Stimulated activated CD4-positive, alpha-beta T cell treated with anti-CD3 and anti-CD28 coated beads, Interleukin-1b, Interleukin-23, amount 100 ng/mL, for 4 hours (primary cell): ENCODE measurements around the gene PFAS.
"Not testable (repeated sequence)": the region's sequence is repeated elsewhere in the genome, so short reads cannot be mapped to it uniquely, and the experiment has no call there.

Experiments used
- DNase-seq, 2 donors: peaks; one replicate each; pipeline ENCODE4 v3.0.0-alpha.2; 2020; ENCODE audit warnings: low read depth in 2 of 2

The PFAS gene, protein sequence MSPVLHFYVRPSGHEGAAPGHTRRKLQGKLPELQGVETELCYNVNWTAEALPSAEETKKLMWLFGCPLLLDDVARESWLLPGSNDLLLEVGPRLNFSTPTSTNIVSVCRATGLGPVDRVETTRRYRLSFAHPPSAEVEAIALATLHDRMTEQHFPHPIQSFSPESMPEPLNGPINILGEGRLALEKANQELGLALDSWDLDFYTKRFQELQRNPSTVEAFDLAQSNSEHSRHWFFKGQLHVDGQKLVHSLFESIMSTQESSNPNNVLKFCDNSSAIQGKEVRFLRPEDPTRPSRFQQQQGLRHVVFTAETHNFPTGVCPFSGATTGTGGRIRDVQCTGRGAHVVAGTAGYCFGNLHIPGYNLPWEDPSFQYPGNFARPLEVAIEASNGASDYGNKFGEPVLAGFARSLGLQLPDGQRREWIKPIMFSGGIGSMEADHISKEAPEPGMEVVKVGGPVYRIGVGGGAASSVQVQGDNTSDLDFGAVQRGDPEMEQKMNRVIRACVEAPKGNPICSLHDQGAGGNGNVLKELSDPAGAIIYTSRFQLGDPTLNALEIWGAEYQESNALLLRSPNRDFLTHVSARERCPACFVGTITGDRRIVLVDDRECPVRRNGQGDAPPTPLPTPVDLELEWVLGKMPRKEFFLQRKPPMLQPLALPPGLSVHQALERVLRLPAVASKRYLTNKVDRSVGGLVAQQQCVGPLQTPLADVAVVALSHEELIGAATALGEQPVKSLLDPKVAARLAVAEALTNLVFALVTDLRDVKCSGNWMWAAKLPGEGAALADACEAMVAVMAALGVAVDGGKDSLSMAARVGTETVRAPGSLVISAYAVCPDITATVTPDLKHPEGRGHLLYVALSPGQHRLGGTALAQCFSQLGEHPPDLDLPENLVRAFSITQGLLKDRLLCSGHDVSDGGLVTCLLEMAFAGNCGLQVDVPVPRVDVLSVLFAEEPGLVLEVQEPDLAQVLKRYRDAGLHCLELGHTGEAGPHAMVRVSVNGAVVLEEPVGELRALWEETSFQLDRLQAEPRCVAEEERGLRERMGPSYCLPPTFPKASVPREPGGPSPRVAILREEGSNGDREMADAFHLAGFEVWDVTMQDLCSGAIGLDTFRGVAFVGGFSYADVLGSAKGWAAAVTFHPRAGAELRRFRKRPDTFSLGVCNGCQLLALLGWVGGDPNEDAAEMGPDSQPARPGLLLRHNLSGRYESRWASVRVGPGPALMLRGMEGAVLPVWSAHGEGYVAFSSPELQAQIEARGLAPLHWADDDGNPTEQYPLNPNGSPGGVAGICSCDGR (N-terminal part only)

DNA sequence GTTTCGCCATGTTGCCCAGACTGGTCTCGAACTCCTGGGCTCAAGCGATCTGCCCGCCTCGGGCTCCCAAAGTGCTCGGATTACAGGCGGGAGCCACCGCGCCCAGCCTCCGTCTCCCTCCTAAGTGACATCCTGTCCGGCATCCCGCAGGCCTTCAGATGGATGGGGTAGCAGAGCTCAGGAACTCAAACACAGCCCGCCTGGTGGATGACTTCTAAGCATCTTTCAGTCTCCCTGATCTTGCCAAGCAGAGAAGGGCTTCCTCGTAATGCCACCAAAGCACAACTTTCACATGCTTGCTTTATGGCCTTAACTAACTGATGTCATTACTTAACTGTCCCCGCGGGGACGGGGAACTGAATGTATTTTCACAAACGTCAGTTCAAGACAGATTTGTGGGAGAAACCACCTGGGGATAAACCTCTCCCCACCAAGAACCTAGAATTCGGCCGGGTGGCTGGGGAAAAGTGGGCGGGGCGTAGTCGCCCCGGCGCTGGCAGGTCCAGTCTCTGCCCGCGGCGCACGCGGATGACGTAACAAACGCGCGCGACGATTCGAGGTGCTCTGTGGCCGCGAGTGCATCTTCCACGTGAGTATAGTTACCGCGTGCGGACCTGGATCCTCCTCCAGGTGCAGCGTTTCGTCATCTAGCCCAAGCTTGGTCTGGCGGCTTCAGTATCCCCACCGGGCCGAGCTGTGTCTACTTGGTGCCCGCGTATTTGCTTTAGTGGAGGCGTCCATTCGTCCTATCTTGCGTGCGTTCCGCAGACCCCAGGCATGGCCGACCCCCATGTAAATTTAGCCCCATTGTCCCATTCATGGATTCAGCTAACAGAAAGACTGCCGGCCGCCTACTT lies at the start of gene PFAS:
PFAS (plus strand) TSS at position 539 of the 857 bp plus-strand sequence. CDS start 4,649 bp downstream, outside the sequence.
- DNase-seq = peak; percentile 94 to 98

DNA sequence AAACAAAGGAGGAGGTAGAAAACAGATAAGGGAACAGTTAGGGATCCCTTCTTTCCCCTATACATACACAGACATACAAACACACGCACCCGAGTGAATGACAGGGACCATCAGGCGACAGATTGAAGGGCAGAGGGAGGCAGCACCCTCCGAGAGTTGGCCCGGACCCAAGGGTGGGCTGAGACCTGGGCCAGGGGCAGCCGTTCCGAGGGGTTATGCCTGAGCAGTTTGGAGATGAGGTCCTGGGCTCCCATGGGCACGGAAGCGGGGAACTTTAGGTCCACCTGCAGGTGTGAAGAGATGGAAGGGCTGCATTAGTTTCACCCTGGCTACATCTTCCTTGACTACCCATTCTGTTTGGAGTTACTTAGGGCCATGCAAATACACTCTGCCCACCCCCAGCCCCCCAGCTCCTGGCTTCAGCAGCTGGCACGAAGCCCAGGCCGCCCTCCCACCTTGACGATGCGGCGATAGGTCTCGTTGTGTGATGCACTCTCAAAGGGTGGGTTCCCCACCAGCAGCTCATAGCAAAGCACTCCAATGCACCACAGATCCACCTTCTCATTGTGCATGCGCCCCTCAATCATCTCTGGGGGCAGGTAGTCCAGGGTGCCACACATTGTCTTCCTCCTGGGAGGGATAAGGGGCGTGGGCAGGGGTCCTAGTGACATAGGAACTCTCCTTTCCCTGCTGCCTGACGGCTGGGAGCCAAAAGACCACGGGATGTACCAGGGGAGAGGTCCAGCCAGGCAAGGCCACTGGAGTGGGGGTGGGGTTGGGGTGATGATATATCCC lies 44.1 kb upstream of the PFAS start:
- no peak for DNase-seq

DNA sequence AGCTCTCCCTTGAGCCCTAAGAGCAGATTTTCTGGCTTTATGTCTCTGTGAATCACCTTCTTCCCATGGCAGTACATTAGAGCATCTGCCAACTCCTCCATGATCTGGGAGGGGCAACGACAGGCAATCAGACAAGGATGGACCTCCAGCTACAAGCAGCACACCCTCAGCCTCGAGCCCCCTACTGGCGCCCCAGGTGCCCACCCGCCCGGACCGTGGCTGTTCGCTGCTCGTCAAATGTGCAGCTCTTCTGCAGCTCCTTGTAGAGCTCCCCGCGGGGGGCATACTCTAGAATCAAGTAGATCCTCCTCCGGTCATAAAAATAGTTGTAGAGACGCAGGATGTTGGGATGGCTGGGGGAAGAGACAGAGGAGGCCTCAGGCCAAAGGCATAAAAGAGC lies 42.6 kb upstream of the PFAS start:
- DNase-seq = no peak

DNA sequence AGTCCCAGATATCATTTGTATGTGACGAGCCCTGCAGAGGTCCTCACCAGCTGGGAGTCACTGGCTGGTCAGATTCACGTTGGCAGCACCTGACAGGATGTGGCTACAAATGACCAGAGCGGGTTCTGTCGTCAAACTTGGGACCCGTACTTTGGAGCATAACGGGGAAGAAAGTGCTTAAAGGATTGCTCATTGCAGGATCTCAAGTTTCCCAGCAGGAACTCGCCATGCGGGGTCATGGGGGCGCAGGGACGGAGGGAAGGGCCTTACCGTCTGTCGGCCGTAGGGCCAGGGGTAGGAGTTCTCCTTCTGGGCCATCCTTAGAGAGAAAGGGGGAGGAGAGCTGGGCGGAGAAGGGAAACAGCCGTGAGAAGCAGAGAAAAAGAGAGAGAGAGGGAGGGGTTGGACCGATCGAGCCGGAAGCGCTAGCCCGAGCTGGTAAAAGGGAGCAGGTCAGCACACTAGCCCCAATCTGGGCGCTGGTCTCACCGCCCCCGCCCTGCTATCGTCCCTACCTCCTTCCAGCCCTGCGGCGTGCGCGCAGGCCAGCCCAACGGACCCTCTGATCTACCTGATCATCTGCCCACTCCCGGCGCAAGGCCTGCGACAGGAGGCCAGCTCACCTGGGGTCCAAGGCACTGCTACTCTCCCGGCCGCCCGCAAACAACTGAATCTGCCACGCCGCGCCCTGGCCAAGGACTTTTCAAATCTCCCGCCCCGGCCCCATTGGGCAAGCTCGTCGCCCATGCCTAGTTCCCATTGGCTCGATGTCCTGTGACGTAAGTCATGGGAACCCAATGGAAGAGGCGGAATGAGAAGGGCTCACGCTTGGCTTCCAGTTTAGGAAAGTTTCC lies 39.0 kb upstream of the PFAS start, which contains the start of gene AURKB:
AURKB (minus strand) TSS at position 669 of the 854 bp plus-strand sequence; CDS start at position 318, 351 bp downstream.
- peak; percentile 82 to 87 for DNase-seq

DNA sequence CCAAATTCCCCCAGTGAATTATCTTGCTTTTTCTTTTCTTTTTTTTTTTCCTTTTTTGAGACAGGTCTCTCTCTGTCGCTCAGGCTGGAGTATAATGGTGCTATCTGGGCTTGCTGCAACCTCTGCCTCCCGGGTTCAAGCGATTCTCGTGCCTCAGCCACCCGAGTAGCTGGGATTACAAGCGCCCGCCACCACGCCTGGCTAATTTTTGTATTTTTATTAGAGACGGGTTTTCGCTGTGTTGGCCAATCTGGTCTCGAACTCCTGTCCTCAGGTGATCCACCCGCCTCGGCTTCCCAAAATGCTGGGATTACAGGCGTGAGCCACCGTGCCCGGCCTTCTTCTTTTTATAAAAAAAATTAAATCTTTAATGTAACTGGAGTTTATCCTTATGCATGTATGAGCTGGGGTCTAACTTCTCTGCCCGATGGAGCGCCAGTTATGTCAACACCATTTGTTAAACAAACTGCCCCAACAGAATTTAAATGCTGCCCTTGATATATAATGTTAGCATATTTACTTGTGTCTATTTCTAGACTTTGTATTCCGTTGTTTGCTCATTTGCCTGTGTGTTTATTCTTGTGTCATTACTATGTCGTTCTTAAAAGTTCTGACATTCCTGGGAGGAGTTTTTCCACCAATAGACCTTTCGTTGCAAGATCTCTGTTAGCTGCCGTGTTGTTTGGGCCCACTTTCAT lies 38.2 kb upstream of the PFAS start:
- no peak for DNase-seq

DNA sequence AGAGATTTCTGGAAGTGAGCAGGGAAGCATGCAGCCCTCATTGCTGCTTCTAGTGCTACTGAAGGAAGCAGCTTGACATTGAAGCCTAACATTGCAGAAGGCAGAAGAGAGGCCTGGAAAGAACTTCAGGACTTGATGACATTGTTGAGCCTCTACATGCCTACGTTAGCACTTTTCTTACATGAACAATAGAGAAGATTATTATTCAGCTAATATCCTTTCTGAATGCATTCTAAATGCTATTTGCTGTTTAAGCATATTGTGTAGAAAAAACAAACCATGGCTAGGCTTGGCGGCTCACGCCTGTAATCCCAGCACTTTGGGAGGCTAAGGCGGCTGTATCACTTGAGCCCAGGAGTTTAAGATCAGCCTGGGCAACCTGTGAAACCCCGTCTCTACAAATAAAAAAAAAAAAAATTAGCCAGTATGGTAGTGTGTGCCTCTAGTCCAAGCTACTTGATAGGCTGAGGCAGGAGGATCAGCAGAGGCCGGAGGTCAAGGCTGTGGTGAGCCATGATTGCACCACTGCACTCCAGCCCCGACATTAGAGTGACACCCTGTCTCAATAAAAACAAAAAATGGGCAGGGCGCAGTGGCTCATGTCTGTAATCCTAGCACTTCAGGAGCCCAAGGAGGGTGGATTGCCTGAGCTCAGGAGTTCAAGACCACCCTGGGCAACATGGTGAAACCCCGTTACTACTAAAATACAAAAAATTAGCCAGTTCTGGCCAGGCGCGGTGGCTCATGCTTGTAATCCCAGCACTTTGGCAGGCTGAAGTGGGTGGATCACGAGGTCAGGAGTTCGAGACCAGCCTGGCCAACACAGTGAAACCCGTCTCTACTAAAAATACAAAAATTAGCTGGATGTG lies 36.5 kb upstream of the PFAS start:
- no peak for DNase-seq

DNA sequence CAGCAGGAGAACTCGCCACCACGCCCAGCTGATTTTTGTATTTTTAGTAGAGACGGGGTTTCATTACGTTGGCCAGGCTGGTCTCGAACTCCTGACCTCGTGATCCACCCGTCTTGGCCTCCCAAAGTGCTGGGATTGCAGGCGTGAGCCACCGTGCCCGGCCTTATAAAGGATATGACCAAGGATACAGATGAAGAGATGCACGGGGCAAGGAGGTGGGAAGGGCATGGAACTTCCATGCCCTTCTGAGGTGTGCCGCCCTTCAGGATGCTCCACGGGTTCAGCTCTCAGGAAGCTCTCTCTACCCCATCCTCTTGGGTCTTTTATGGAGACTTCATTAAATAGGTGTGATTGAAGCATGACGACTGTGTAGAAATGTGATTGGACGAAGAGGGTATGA lies 35.1 kb upstream of the PFAS start:
- DNase-seq = not testable (repeated sequence)

DNA sequence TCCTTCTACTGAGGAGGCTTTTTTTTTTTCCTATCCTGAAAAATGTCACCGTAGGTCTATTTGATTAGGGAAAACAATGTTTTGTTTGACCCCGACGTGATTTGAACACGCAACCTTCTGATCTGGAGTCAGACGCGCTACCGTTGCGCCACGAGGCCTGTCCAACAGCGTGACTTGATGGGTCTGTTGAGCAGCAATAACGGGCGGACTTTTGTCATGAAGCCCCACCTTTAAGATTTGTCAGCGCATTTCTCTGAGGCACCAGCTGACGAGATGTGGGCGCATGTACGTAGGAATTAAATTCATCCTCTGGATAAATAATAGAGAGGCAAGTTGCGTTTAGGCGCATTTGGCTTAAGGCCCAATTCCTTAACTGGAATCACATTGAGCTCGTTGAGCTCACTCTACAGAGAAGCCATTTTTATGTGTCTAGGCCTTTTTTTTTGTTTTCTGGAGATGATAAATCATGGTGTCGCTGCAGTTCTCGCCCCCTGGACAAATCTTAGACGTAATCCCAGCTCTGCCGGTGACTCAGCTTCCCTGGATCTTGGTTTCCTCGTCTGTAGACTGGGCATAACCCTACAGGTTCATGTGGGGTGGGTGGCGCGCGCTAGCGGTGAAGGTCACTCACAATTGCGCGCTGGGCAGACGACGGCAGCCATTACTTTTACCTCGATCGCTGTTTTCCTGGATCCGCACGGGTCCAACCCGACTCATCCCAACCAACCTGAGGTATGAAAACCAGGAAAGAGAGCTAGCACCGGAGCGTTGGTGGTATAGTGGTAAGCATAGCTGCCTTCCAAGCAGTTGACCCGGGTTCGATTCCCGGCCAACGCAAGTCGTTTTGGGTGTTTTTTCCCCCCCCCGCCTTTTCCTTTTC lies 28.1 kb upstream of the PFAS start:
- DNase-seq = peak; percentile 90 to 91

DNA sequence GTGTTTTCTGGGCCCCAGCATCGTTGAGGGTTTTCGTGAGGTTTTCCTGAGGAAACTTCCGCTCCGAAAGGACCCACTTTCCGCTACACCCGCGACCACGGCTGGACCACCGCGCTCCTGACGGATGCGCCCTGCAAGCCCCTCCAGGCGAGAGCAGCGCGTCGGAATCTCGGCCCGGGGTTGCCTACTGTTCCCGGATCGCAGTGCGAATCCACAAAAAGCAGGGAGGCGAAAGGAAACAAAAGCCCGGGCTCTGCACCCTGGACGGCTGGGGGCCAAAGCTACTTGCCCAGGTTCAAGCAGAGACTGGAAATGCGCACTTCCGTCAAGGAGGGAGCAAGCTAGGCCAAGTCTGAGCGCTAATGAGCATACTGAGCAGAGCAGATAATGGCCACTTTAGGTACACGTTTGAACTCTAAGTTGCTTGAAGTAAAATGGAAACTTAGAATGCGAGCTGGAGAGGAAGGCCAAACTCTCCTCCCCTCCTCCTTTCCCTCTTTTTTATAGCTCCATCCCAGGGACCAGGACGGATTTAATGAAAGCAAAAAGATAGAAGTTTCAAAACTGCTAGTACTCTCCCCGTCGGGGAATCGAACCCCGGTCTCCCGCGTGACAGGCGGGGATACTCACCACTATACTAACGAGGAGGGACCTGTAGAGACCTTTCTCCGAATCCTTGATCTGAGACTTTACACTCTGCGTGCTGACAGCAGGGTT lies 27.3 kb upstream of the PFAS start:
- DNase-seq = peak; percentile 83 to 96

DNA sequence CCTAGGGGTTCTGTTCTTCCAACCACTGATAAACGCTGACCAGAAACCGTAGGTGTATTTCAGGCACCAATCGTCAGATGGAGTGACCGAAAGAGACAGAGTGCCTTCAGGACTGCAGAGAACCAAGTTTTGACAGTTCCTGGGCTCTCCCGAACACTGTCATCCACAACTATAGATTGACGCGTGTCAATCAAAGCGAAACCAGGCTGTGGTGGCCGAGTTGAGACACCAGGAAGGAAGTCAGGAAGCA lies 26.8 kb upstream of the PFAS start:
- DNase-seq = peak in 1 of 2 donors; percentile 30

DNA sequence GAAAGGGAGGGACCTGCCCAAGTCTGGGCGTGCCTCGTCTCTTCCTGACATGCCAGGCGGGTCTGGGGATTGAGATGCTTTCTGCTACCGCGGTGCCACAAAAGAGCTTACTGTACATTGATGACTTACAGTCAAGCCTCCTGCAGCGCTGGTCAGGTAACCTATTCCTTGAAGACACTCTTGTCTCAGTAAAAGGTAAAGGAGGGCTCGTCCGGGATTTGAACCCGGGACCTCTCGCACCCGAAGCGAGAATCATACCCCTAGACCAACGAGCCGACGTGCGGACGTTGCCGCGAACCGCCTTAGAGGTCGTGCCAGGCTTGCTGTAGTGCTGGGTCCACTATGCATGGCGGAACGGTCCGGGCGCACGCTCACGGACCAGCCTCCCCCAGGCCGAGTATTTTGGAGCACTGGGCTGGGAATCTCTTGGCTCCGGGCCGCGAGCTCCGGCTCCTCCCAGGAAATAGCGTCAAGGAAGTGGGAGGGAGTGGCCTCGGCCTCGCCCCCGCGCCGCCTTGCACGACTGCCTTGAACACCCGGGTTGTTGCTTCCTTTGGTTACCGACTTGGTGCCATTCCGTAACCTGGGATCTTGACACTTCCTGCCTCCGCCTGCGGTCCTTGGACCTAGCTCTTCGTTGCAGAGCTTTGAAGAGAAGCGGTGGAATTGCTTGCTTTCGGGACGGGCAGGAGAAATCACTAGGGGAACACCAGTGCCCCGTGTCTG lies 26.3 kb upstream of the PFAS start:
- peak; percentile 89 for DNase-seq

DNA sequence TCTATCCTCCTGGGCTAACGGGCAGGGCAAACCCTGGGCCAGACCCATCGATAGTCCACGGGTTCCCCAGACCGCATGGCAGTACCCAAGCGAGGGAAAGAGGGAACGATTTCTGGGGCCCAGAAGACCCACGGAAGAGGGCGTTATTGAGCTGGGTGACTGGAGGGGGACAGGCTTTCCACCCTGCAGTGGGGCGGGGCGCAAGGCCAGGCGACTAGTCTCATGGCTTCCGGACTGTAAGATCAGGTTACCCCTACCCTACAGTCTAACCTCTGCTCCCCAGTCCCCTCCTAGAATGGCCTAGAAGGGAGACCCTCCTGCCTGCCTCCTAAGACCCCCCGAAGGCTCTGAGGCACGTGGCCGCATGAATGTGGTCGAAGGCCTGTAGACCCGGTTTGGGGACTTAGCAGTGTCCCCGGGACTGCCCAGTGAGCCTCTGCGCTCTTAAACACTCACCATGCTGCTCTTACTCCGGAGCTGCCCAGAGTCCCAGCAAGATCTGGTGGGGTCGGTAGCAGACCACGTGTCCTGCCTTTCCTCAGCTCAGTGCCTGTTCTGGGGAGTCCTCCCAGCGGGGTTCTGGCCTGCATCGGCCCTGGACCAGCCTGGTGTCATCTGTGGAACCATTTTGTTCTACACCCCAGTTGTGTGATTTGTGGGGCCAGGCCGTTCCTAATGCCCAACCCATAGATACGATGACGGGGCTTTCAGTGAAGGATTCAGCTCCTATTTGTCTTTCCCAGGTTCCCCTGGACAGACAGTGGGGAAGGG lies 25.5 kb upstream of the PFAS start:
- peak in 1 of 2 donors; percentile 54 for DNase-seq

DNA sequence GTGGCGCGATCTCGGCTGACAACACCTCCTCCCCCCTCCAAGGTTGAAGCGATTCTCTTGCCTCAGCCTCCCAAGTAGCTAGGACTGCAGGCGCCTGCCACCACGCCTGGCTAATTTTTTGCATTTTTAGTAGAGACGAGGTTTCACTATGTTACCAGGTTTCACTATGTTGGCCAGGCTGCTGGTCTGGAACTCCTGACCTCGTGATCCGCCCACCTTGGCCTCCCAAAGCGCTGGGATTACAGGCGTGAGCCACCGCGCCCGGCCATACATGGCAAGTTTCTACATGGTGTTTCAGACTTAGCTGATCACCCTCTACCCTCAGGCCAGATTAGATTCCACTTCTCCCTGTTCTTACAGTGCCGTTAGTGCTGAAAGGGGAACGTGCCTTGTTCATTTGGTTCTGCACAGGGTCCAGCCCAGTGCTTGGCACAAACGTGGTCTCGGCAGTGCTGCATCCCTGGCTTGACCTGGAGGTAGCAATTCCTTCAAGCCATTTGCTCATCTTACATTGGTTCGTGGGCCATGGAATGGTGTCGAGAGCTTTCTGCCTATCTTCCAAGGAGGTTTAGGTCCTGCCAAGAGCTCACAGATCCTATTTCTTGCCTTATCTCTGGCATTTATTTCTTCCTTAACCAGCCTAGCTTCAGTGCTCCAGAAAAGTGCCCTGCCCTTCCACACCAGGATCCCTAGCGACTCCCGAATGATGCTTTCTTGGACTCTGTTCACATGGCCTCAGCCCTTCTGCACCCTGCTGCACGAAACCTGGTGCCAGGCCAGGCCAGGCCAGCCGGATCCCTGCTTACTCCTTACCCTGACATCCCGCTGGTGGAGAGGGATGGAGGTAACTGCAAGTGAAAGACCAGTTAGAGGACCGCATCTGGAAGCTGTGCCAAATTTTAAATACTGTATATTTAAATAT lies 23.9 kb upstream of the PFAS start:
- no peak for DNase-seq
